ENCODE results near the gene LEMD3.

Gene LEMD3

DNA sequence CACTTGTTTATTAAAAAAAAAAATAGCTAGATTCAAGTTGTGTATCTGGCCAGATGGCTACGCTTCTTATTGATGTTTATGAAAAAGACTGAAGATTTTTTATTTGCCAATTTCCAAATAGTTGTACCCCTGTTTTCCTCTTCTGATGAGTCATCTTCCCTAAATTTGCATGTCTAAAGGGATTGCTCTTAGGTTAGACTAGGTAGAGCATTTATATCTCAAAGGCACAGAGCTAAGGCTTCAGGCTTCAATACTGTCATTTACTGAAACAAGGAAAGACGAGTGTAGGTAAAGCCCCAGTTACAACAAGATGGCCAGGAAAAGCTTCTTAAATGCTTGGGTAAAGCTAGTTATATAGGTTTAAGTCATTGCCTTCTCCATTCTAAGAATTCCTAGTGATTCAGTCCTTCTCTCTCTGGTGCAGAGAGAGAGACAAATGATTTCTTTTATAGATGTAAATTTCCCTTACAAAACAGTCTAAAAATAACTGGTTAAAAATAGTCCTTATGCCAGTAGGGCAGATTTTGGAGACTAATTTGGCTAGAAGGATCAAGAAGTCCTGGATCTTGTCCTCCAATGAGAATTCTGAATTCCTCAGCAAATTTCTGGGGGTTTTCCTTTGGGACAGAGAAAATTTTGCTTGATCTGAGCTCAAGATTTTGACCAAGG is 26.1 kb downstream of the LEMD3 start:
- no peak for TF ChIP-seq FOXM1 (IDR thresholded peaks at IDR 0.05; ENCODE audit: borderline replicate concordance)
- TF ChIP-seq ZNF384 (IDR thresholded peaks at IDR 0.05) = no peak
- TF ChIP-seq ARNT (IDR thresholded peaks at IDR 0.05) = no peak
- no peak for TF ChIP-seq SUZ12 (IDR thresholded peaks at IDR 0.05)
- TF ChIP-seq NFRKB (IDR thresholded peaks at IDR 0.05) = no peak
- TF ChIP-seq FOXK2 (IDR thresholded peaks at IDR 0.05) = no peak
- TF ChIP-seq CTBP1 (IDR thresholded peaks at IDR 0.05; ENCODE audit: borderline replicate concordance) = no peak
- TF ChIP-seq HDGF (IDR thresholded peaks at IDR 0.05; ENCODE audit: borderline replicate concordance) = no peak
- TF ChIP-seq, protein P1, sequence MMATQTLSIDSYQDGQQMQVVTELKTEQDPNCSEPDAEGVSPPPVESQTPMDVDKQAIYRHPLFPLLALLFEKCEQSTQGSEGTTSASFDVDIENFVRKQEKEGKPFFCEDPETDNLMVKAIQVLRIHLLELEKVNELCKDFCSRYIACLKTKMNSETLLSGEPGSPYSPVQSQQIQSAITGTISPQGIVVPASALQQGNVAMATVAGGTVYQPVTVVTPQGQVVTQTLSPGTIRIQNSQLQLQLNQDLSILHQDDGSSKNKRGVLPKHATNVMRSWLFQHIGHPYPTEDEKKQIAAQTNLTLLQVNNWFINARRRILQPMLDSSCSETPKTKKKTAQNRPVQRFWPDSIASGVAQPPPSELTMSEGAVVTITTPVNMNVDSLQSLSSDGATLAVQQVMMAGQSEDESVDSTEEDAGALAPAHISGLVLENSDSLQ (IDR thresholded peaks at IDR 0.05) = no peak
- TF ChIP-seq ELF4 (IDR thresholded peaks at IDR 0.05) = no peak
- no peak for TF ChIP-seq FOXA1 (IDR thresholded peaks at IDR 0.05)
- TF ChIP-seq LEF1 (IDR thresholded peaks at IDR 0.05; ENCODE audit: borderline replicate concordance) = no peak
- no peak for TF ChIP-seq L3MBTL2 (conservative IDR thresholded peaks at IDR 0.05)
- DNase-seq (ENCODE audit: extremely low spot score) = no peak
- ChIA-PET POLR2A (no interaction called here), CTCF (no interaction called here)

DNA sequence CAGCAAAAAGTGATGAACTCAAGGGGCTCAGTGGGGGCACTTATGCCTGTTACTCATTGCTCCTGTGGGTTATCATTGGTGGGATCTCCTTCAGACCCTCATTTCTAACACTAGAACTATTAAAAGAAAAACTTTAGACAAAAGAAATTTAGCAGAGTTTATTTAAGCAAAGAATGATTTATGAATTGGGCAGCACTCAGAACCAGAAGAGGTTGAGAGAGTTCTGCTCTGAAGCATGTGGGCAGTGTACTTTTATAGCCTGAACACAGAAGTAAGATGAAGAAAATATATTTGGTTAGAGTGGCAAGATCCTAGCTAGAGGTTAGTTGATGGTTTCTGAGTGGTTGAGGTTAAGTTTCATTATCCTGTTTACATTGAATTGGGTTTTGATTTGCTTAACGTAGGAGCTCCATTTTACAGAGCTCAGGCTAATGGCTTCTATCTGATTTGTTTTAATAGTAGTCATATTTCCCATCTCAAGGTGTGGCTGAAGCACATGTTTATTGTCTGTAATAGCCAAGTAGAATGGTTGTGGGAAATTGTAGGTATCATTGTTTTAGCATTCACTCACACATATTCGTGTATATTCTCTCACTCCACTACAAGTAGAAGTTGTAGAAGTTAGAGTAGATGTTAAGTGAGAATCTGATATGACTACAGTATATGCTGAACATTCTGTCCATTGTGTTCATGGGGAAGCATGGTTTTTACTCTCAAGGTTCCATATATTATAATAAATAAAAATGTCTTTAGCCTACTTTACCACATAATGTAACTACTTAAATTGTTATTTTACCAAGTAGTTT is 27.6 kb downstream of the LEMD3 start:
- DNase-seq (ENCODE audit: extremely low spot score) = no peak
- CTCF ChIA-PET = no interaction called here
- no peak for TF ChIP-seq ARNT (IDR thresholded peaks at IDR 0.05)
- no peak for TF ChIP-seq FOXM1 (IDR thresholded peaks at IDR 0.05; ENCODE audit: borderline replicate concordance)
- no peak for TF ChIP-seq FOXA1 (IDR thresholded peaks at IDR 0.05)
- no peak for TF ChIP-seq L3MBTL2 (conservative IDR thresholded peaks at IDR 0.05)
- no peak for TF ChIP-seq ZNF384 (IDR thresholded peaks at IDR 0.05)
- no peak for TF ChIP-seq SUZ12 (IDR thresholded peaks at IDR 0.05)
- no peak for TF ChIP-seq BHLHE40 (IDR thresholded peaks at IDR 0.05; ENCODE audit: borderline replicate concordance)
- no peak for TF ChIP-seq NFRKB (IDR thresholded peaks at IDR 0.05)
- no peak for TF ChIP-seq LEF1 (IDR thresholded peaks at IDR 0.05; ENCODE audit: borderline replicate concordance)
- TF ChIP-seq, protein P1 (IDR thresholded peaks at IDR 0.05) = no peak
- no peak for TF ChIP-seq FOXK2 (IDR thresholded peaks at IDR 0.05)
- no peak for TF ChIP-seq ELF4 (IDR thresholded peaks at IDR 0.05)
- no peak for TF ChIP-seq SP1 (IDR thresholded peaks at IDR 0.05)
- POLR2A ChIA-PET = no interaction called here

DNA sequence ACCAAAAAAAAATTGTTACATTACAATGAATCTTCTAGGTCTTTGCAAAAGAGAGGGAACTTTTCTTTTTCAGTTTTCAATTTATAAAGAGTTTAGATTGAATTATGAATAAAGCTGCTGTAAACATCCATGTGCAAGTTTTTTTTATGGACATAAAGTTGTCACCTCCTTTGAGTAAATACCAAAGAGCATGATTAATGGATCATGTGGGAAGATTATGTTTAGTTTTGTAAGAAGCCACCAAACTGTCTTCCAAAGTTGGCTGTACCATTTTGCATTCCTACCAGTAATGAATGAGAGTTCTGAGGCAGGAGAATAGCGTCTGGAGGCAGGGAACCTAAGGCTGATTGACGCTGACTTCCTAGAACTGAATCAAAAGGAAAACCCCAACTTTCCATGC is 30.2 kb downstream of the LEMD3 start:
- POLR2A ChIA-PET = no interaction called here
- no peak for TF ChIP-seq ZNF384 (IDR thresholded peaks at IDR 0.05)
- TF ChIP-seq FOXK2 (IDR thresholded peaks at IDR 0.05) = no peak
- TF ChIP-seq HDGF (IDR thresholded peaks at IDR 0.05; ENCODE audit: borderline replicate concordance) = no peak
- TF ChIP-seq NFRKB (IDR thresholded peaks at IDR 0.05) = no peak
- TF ChIP-seq SUZ12 (IDR thresholded peaks at IDR 0.05) = no peak
- no peak for TF ChIP-seq FOXA1 (IDR thresholded peaks at IDR 0.05)
- DNase-seq (ENCODE audit: extremely low spot score) = no peak
- CTCF ChIA-PET = no interaction called here

DNA sequence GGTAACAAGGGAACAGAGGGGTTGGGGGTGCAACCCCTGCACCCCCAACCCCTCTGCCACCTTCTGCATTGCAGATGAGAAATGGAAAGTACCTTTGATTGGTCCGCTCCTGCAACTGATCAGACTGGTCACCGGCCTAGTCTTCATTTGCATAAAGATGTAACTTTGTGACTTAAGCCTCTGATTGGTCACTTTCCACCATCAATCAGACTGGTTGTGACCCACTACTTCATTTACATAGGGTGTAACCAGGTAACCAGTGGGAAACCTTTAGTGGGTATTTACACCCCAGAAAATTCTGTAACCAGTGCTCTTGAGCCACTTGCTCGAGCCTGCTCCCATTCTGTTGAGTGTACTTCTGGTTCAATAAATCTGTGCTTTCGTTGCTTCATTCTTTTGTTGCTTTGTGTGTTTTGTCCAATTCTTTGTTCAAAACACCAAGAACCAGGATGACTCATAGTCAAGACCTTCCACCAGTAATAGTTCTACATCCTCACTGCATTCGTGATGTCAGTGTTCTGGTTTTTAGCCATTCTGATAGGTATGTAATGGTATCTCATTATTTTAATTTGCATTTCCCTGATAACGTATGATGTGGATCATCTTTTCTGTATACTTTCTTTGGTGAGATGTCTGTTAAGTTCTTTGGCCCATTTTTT is 30.8 kb downstream of the LEMD3 start:
- no peak for TF ChIP-seq FOXK2 (IDR thresholded peaks at IDR 0.05)
- no peak for TF ChIP-seq BHLHE40 (IDR thresholded peaks at IDR 0.05; ENCODE audit: borderline replicate concordance)
- TF ChIP-seq ELF4 (IDR thresholded peaks at IDR 0.05) = no peak
- no peak for TF ChIP-seq LEF1 (IDR thresholded peaks at IDR 0.05; ENCODE audit: borderline replicate concordance)
- TF ChIP-seq FOXM1 (IDR thresholded peaks at IDR 0.05; ENCODE audit: borderline replicate concordance) = no peak
- DNase-seq (ENCODE audit: extremely low spot score) = no peak
- CTCF ChIA-PET = interaction anchor here (0.7 kb wide), 1 partner anchor 17 kb away, joined by 3 read pairs; no protein-coding TSS in a partner anchor
- POLR2A ChIA-PET = no interaction called here

DNA sequence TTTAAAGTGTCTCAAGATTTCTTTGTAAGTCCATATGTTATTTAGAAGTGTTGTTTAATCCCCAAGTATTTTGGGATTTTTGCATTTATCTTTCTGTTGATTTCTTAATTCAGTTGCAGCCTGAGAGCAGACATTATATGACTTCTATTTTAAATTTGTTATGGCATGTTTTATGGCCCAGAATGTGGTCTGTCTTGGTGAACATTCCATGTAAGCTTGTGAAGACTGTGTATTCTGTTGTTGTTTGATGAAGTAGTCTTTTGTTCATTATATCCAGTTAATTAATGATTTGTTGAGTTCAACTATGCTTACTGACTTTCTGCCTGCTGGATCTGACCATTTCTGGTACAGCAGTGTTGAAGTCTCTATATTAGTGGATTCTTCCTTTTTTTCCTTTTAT is 34.0 kb downstream of the LEMD3 start:
- POLR2A ChIA-PET = interaction anchor here (0.8 kb wide), 1 partner anchor 14 kb away, joined by 3 read pairs; no protein-coding TSS in a partner anchor
- CTCF ChIA-PET = no interaction called here
- TF ChIP-seq ARNT (IDR thresholded peaks at IDR 0.05) (no peak), L3MBTL2 (conservative IDR thresholded peaks at IDR 0.05) (no peak), SUZ12 (IDR thresholded peaks at IDR 0.05) (no peak), TARDBP (IDR thresholded peaks at IDR 0.05) (no peak), LEF1 (IDR thresholded peaks at IDR 0.05; ENCODE audit: borderline replicate concordance) (no peak), FOXK2 (IDR thresholded peaks at IDR 0.05) (no peak), NFRKB (IDR thresholded peaks at IDR 0.05) (no peak), ELF4 (IDR thresholded peaks at IDR 0.05) (no peak), FOXA1 (IDR thresholded peaks at IDR 0.05) (no peak), SP1 (IDR thresholded peaks at IDR 0.05) (no peak), FOXM1 (IDR thresholded peaks at IDR 0.05; ENCODE audit: borderline replicate concordance) (no peak)
- DNase-seq (ENCODE audit: extremely low spot score) = no peak

DNA sequence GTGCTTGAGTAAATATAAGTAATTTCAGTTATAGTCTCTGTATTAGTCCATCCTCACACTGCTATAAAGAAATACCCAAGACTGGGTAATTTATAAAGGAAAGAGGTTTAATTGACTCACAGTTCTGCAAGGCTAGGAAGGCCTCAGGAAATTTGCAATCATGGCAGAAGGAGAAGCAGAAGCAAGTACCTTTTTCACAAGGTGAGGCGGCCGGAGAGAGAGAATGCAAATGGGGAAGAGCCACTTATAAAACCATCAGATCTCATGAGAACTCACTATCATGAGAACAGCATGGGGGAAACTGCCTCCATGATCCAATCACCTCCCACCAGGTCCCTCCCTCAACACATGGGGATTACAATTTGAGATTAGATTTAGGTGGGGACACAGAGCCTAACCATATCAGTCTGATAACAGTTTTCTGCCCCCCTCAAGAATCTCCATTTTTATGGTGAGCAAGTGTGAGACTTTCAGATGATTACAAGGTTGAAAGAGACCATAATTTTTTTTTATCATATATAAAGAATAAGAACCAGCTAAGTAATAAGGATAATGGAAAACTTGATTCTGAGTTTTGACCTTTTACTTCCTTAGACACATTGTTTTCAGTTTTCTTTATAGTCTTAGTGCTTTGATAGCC is 35.6 kb downstream of the LEMD3 start:
- TF ChIP-seq CTBP1 (IDR thresholded peaks at IDR 0.05; ENCODE audit: borderline replicate concordance) = no peak
- TF ChIP-seq L3MBTL2 (conservative IDR thresholded peaks at IDR 0.05) = no peak
- TF ChIP-seq, protein P1 (IDR thresholded peaks at IDR 0.05) = no peak
- no peak for TF ChIP-seq FOXM1 (IDR thresholded peaks at IDR 0.05; ENCODE audit: borderline replicate concordance)
- ChIA-PET POLR2A (no interaction called here), CTCF (no interaction called here)

More for the DNA sequence above, 35.6 kb downstream of the LEMD3 start:
- no peak for DNase-seq (ENCODE audit: extremely low spot score)
